MM.1S (cell line): ENCODE results near the gene NTRK1.

ENCODE experiments used
- DNase-seq: peaks from one replicate; pipeline ENCODE4 v3.0.0-alpha.2; 2015
- H2AFZ ChIP-seq: fragments of 300-600 bp; sonication (generic); 2 replicates; pipeline ENCODE4 v1.6.0; 2016; ENCODE audit warnings: antibody characterized with exemption, low read length
- H3F3A ChIP-seq: fragments of 300-600 bp; sonication (generic); 2 replicates; pipeline ENCODE4 v1.6.1; 2016; ENCODE audit warnings: mild to moderate bottlenecking, antibody characterized with exemption, low read length, moderate library complexity, mixed read lengths; ENCODE audit not compliant: insufficient read depth
- H3K27ac ChIP-seq: fragments of 300-600 bp; sonication (generic); 2 replicates; pipeline ENCODE4 v1.5.1; 2016; ENCODE audit warnings: mild to moderate bottlenecking, low read length
- H3K27me3 ChIP-seq: fragments of 300-600 bp; sonication (generic); replicated peaks from 2 replicates; pipeline ENCODE4 v1.6.0; 2016; ENCODE audit warnings: low read length; ENCODE audit not compliant: insufficient read depth
- H3K36me3 ChIP-seq: fragments of 300-600 bp; sonication (generic); replicated peaks from 2 replicates; pipeline ENCODE4 v1.6.1; 2016; ENCODE audit warnings: mild to moderate bottlenecking, low read length, mixed read lengths; ENCODE audit not compliant: insufficient read depth
- H3K4me1 ChIP-seq: fragments of 300-600 bp; sonication (generic); 2 replicates; pipeline ENCODE4 v1.6.1; 2016; ENCODE audit warnings: low read length, mixed read lengths
- H3K4me2 ChIP-seq: fragments of 300-600 bp; sonication (generic); 2 replicates; pipeline ENCODE4 v1.6.0; 2016; ENCODE audit warnings: low read depth, low read length
- H3K4me3 ChIP-seq: fragments of 300-600 bp; sonication (generic); 2 replicates; pipeline ENCODE4 v1.5.1; 2016; ENCODE audit warnings: low read length, mixed read lengths
- H3K79me2 ChIP-seq: fragments of 300-600 bp; sonication (generic); 2 replicates; pipeline ENCODE4 v1.6.1; 2016; ENCODE audit warnings: mixed run types, low read length, mixed read lengths
- H3K9ac ChIP-seq: fragments of 300-600 bp; sonication (generic); 2 replicates; pipeline ENCODE4 v1.6.1; 2016; ENCODE audit warnings: low read length, mixed read lengths
- H3K9me2 ChIP-seq: fragments of 300-600 bp; sonication (generic); replicated peaks from 2 replicates; pipeline ENCODE4 v1.6.1; 2016; ENCODE audit warnings: mild to moderate bottlenecking, low read length, mixed read lengths; ENCODE audit not compliant: insufficient read depth
- H3K9me3 ChIP-seq: fragments of 300-600 bp; sonication (generic); replicated peaks from 2 replicates; pipeline ENCODE4 v1.6.1; 2016; ENCODE audit warnings: mild to moderate bottlenecking, low read length, mixed read lengths; ENCODE audit not compliant: insufficient read depth
- H4K20me1 ChIP-seq: fragments of 300-600 bp; sonication (generic); 2 replicates; pipeline ENCODE4 v1.6.1; 2016; ENCODE audit warnings: mild to moderate bottlenecking, low read length, moderate library complexity, mixed read lengths; ENCODE audit not compliant: insufficient read depth
- CTCF ChIP-seq: fragments of 300-600 bp; sonication (generic); IDR thresholded peaks from 2 replicates; pipeline ENCODE4 v1.5.1; 2016; ENCODE audit warnings: antibody characterized with exemption, low read length, mixed read lengths
- EZH2 ChIP-seq: fragments of 300-600 bp; sonication (generic); optimal IDR thresholded peaks from 2 replicates; pipeline ENCODE3; 2017; ENCODE audit warnings: low read depth, mild to moderate bottlenecking, antibody characterized with exemption, low read length, mixed read lengths
- EZH2phosphoT487 ChIP-seq: fragments of 300-600 bp; sonication (generic); IDR thresholded peaks from 2 replicates; pipeline ENCODE4 v1.6.1; 2018; ENCODE audit warnings: antibody characterized with exemption, low read length

The NTRK1 gene

GRCh38 chr1:156881663-156882062 lies 21.0 kb downstream of the NTRK1 start:
- Histone ChIP-seq H3K9ac (no peak overlapping the region), H3K27me3 (peaks cover 47% of the 10 kb centered on the region), H3K4me2 (no peak overlapping the region), H3K9me3 (no peaks in the 10 kb centered on the region), H3K36me3 (no peaks in the 10 kb centered on the region), H3K9me2 (no peaks in the 10 kb centered on the region), H3F3A (no peaks in the 10 kb centered on the region), H4K20me1 (no peaks in the 10 kb centered on the region), H3K4me3 (no peak overlapping the region), H2AFZ (no peak overlapping the region), H3K79me2 (no peaks in the 10 kb centered on the region), H3K27ac (no peak overlapping the region), H3K4me1 (peaks cover 11% of the 10 kb centered on the region; the same call in 1 of the 2 replicates)
- TF ChIP-seq EZH2phosphoT487: no peak
- TF ChIP-seq CTCF: no peak
- no peak for TF ChIP-seq EZH2
- no peak for DNase-seq

GRCh38 chr1:156882543-156882942 lies 21.9 kb downstream of the NTRK1 start:
- Histone ChIP-seq H3K4me1 (peaks cover 11% of the 10 kb centered on the region; the same call in 1 of the 2 replicates), H3K4me2 (no peak overlapping the region), H3K9ac (no peak overlapping the region), H3K27ac (no peak overlapping the region), H3K9me3 (no peaks in the 10 kb centered on the region), H3K79me2 (no peaks in the 10 kb centered on the region), H3F3A (no peaks in the 10 kb centered on the region), H3K27me3 (peaks cover 44% of the 10 kb centered on the region), H3K9me2 (no peaks in the 10 kb centered on the region), H2AFZ (no peak overlapping the region), H3K4me3 (no peak overlapping the region), H4K20me1 (no peaks in the 10 kb centered on the region), H3K36me3 (no peaks in the 10 kb centered on the region)
- no peak for TF ChIP-seq EZH2phosphoT487
- TF ChIP-seq EZH2: no peak
- TF ChIP-seq CTCF: no peak
- DNase-seq: no peak

- no peak overlapping the region for H3K9ac ChIP-seq
- H3F3A ChIP-seq: no peaks in the 10 kb centered on the region
- no peak overlapping the region for H3K4me2 ChIP-seq
- no peaks in the 10 kb centered on the region for H3K79me2 ChIP-seq
- H2AFZ ChIP-seq: no peak overlapping the region
- TF ChIP-seq EZH2 (no peak), CTCF (no peak)
- H3K9me3 ChIP-seq: no peaks in the 10 kb centered on the region
- peaks cover 35% of the 10 kb centered on the region for H3K27me3 ChIP-seq
- no peak for DNase-seq
- no peak overlapping the region for H3K27ac ChIP-seq
- no peaks in the 10 kb centered on the region for H3K36me3 ChIP-seq
- peaks cover 11% of the 10 kb centered on the region; the same call in 1 of the 2 replicates for H3K4me1 ChIP-seq
- no peak overlapping the region for H3K4me3 ChIP-seq
- H3K9me2 ChIP-seq: no peaks in the 10 kb centered on the region
- no peaks in the 10 kb centered on the region for H4K20me1 ChIP-seq
Measured at GRCh38 chr1:156883919-156884318, 23.3 kb downstream of the NTRK1 start.
